ENCODE measurements around the gene LSM5.
"Not testable (repeated sequence)": the region's sequence is repeated elsewhere in the genome, so short reads cannot be mapped to it uniquely, and the experiment has no call there.

LSM5 gene

DNA sequence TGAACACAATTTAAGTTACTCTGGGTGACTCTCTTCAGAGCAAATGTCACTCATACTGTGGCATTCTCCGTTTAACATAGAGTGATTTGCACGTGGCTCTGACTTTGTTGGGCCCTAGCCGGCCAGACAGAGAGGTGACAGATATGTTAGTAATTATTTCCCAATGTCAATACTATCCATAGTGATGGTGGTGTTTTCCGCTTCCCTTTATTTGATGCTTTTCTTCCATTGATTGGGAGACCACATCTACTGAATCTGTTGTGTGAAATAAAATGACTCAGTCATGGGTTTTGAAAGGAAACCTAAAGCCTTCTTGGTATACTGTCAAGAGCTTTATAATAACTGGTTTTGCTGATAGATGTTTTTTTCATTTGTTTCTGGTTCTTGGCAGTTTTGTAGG is 12.5 kb upstream of the LSM5 start:
- DNase-seq, result no peak

DNA sequence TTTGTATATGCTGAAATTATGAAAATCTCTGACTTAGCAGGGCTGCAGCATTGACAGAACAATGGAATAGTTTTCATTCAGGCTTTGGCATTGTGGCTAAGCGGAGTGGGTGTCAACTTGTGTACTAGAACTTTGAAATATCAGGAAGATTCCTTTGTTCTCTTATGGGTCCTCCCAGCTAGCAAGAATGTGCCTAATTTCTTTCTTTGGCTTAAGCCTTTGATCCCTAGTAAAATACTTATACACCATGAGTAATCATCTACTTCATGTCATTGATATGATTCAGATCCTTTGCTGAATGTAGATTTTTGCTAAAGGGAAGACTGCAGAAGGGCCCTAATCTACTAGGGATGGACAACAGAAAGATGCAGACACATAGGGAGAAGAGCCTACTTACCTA is 11.3 kb upstream of the LSM5 start:
- no peak for DNase-seq

DNA sequence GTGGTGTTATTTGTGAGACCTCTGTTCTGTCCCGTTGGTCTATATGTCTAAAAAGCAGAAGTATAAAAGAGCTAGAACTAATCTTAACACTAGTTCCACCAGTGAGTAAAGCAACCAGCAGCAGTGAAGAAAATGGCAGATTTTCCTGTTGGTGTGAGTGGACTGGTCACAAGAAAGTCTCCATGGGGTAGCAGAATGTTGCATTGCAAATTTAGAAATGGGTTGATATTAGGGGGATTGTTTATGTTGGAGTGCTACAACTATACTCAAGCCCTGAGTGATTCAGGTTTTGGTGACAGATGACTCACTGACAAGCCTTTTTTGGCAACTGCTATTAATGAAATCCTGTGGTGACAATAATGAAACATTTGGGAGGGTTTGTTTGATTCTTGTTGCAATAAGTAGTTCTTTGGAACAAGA is 10.8 kb upstream of the LSM5 start:
- peak; percentile 57 for DNase-seq

DNA sequence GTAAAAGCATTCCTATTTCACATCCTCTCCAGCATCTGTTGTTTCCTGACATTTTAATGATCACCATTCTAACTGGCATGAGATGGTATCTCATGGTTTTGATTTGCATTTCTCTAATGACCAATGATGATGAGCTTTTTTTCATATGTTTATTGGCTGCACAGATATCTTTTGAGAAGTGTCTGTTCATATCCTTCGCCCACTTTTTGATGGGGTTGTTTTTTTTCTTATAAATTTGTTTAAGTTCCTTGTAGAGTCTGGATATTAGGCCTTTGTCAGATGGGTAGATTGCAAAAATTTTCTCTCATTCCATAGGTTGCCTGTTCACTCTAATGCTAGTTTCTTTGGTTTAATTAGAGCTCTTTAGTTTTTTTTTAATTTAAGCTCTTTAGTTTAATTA is 10.0 kb upstream of the LSM5 start:
- not testable (repeated sequence) for DNase-seq

DNA sequence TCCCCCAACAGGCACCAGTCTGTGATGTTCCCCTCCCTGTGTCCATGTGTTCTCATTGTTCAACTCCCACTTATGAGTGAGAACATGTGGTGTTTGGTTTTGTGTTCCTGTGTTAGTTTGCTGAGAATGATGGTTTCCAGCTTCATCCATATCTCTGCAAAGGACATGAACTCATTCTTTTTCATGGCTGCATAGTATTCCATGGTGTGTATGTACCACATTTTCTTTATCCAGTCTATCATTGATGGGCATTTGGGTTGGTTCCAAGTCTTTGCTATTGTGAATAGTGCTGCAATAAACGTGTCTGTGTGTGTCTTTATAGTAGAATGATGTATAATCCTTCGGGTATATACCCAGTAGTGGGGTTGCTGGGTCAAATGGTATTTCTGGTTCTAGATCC is 9.6 kb upstream of the LSM5 start:
- DNase-seq, result not testable (repeated sequence)

DNA sequence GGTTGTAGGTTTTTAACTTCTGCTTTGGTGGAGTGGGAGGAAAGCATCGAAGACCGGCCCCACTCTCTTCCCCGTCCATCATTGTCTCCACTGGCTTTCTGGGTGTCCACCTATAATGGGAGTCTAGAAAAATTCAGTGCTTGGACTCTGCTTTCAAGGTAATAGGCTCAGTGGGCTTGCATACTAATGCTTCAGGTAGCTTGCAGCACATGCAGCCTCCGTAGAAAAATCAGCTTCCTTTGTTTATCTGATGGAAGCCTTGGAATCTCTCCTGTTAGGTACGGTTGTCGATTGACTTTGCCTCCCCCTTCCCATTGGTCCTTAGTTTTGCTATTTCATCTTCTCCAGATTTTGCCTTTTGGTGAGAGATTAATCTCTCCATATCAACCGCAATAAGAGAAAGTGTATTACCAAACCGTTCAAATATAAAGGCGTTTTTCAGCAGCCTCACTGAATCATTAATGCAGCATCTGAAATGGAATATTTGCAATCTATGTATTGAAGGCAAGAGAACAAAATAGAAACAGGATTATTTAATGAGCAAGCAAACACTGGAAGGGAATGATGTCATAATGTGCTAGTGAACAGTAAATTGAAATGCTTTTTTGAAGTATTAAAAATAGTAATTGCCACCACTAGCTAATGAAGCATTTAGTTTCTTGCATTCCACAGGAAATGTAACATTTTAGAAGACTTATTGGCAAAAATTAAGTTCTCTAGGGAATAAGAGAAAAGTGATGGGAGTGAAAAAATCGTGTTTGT is 6.1 kb upstream of the LSM5 start:
- DNase-seq, result no peak

DNA sequence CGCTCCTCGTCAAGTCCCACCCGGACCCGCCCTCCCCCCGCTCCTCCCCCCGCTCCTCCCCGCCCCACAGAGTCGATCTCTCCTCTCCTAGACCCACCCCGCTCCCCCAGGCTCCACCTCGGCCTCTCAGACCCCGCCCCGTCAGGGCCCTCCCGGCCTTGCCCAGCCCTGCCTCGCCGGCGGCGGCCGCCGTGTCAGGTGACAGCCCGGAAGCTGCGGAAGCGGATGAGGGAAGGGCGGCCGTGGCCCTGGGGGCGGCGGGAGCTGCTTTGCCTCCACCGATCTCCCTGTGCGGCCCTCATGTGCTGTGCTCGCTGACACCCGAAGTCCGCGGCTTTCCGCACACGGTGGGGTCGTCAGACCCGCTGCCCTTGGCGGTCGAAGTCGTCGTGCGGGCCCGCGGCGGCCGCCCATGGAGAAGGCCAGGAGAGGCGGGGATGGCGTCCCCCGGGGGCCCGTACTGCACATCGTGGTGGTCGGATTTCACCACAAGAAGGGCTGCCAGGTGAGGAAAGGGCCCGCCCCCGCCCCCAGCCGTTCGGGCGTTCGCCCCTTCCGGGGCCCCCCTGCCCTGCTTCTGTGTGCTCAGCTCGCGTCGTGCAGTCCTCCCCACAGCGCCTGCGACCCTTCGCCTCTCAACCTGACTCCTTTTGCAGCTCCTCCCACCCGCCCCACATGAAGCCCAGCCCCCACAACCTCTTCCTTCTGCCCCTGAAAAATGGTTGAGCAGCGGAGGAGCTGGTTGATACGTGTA is 5.3 kb upstream of the LSM5 start, which contains the start of gene AVL9:
TSS of gene AVL9 (plus strand) at position 192 of the 754 bp plus-strand sequence. CDS start at position 413, 221 bp downstream.
- peak; percentile 93 for DNase-seq

DNA sequence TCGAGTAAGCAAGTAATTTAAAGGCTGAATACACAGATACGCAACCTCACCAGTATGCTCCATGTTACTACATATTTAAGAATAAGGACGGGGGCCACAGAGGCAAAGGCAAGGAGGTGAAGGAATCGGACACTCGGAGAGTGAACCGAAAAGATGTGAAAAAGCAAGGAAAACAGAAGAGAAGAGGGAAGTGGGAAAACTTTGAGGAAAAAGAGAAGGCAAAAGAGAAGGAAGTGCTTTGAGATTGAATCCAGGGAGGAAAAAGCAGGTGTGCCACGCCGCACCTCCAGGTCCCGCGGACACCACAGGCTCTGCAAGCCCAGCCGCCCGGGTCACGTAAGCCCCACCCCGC is 4.7 kb upstream of the LSM5 start:
- no peak for DNase-seq

DNA sequence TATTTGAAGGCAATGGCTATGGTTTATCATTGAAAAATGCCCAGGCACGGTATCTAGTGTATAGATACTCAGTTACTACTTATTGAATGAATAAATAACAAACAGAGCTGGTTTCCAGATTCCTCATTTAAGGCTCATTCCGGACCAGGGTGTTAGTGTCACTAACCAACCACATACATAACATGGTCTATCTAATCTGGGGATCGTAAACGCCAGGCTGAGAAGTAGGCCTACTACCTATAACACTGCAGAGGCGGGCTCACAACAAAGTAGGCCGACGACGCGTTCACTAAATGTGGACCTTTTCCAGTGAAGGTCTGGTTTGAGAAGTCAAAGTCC is 423 bp downstream of the LSM5 start:
- no peak for DNase-seq

DNA sequence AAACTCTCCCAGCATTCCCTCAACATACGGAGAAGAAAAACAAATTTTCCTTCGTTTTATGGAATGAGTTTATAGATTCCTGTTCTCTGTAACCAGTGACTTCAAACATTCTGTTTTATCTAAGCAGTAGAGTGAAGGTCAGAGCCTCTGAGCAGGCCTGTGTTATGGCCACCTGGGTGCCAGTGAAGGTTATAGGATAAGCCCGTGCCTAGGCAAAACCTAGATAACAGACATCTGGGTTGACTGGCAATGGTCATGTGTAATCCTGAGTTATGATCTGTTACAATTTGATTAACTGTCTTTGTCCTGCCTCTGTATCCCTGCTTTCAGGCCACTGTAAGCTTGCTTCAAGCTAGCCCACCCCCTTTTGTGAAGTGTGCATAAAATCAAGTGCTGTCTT is 8.3 kb downstream of the LSM5 start:
- DNase-seq, result no peak

DNA sequence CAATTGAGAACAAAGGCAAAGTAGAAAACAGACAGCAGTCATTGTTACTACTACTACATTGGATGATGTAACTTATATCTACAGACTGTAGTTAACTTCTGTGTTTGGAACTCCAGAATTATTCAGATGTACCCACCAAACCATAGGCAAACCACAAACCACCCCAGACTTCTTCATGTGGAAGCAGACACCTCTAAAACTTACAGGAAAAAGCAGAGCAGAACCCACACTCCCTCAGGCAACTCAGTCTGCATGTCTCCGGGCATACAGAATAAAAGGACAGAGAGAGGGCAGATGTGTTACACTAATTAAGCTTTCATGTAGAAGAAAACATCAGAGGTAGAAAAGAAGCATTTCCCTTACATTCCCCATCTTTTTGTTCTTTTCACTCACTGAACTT is 9.0 kb downstream of the LSM5 start:
- DNase-seq, result no peak

DNA sequence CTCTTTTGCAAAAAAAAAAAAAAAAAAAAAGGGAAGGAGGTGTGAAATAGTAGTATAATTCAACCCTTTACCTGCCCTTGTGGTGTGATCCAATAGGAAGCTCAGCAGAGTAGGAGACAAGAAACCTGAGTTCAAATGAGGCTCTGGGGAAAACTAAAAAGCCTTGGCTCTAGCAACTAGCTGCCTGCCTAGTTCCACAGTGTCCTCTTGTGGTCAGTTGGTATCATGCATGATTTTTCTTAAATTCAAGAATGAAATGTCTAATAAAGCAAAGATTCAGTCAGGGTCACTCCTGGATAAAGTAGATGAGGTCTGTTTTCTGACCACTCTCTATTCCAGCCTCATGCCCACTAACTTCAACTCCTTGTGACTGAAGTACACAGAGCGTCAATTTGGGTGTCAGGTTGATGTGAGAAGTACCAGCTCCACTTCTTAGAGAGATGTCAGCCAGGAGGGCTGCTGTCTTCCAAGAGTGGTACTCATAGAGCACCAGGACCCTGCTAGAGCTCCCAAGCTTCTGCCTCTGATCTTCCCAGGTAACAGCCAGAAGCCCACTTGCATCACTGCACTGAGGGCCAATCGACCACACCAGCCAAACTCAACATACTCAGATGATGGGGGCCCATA is 10.5 kb downstream of the LSM5 start:
- DNase-seq, result no peak

DNA sequence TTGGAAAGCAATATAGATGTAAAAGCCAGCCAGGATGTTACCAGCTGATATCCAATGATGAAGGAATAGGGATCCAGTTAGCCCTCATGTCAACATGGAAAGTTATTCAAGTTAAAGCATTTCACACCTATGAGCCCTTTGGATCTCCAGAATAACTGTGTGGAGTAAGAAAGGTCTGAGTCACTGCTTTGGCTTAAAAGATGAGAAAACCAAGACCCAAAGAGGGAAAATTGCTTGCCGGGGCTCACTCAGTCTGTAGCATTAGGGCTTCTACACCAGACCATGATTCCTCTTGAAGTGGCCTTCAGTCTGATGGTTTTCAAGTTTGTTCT is 12.6 kb downstream of the LSM5 start:
- DNase-seq, result no peak

DNA sequence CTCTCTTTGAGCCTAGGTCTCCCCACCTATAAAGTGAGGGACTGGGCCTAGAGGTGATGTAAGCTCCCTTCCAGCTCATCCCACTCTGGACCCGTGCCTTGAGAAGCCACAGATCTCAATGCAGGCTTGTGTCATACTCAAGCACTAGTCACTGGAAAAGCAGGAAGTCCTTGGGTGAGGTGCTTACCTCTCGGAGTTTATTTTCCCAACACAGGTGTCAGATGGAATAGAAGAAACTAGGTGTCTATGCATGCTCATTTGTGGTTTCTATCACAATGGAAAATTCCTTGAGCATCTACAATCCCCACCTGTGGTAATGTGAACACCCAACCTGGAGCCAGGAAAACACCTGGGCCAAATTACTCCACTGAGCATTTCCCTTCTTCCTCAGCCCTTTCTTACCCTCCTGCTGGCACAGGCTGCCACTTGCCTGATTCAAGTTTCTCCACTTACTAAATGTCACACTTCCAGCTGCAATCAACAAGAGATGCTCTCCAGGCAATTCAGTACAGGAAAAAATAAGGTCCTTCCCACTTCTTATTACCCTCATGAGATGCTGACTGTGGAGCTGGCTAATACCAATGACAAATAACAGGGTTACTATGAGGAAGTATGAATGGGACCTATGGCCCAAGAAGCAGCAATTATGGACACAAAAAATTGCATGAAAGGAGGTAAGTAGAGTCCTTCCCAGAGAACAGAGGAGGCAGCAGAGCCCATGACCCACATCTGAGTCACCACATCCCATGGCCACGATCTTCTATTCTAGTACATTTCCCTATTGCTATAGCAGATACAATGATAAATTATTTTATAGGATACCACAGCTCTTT is 13.1 kb downstream of the LSM5 start:
- no peak for DNase-seq

DNA sequence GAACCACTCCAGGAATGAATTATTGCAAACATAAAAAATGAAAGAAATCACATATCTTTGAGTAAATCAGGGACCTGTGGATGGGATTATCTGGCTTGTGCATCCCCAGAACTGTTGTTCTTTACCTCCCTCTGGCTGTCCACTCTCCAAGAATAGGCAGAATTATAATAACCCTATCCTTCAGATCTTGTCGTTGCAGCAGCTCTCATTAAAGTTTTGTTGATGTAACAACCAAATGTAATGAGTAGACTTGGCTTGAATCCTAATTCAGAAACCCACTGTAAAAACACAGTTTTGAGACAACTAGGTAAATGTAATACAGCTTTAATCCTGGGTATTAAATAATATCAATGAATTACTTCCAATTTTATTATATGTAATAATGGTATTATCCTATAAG is 16.2 kb downstream of the LSM5 start:
- no peak for DNase-seq

DNA sequence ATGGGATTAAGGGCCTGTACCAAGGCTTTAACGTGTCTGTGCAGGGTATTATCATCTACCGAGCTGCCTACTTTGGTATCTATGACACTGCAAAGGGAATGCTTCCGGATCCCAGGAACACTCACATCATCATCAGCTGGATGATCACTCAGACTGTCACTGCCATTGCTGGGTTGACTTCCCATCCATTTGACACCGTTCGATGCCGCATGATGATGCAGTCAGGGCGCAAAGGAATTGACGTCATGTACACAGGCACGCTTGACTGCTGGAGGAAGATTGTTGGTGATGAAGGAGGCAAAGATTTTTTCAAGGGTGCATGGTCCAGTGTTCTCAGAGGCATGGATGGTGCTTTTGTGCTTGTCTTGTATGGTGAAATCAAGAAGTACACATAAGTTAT is 18.2 kb downstream of the LSM5 start:
- DNase-seq, result no peak

DNA sequence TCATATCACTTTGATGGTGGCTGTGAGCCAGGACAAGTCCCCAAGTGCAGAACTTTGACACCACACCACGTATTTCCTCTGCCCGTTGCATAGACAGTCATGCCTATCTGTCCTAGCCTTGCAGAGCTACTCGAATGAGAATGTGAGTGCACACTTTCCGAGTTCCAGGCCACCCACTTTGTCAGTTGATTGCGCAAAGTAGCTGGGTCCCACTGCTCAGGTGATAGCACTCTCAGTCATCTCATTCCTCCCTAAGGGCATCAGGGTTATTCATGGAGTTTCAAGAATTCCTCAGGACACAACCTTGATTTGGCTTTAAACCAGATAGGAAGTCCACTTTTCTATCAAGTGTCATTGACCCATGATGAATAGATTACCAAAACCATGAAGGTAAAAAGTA is 19.3 kb downstream of the LSM5 start:
- no peak for DNase-seq

DNA sequence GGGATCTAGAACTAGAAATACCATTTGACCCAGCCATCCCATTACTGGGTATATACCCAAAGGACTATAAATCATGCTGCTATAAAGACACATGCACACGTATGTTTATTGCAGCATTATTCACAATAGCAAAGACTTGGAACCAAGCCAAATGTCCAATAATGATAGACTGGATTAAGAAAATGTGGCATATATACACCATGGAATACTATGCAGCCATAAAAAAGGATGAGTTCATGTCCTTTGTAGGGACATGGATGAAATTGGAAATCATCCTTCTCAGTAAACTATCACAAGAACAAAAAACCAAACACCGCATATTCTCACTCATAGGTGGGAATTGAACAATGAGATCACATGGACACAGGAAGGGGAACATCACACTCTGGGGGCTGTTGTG is 20.2 kb downstream of the LSM5 start:
- not testable (repeated sequence) for DNase-seq

DNA sequence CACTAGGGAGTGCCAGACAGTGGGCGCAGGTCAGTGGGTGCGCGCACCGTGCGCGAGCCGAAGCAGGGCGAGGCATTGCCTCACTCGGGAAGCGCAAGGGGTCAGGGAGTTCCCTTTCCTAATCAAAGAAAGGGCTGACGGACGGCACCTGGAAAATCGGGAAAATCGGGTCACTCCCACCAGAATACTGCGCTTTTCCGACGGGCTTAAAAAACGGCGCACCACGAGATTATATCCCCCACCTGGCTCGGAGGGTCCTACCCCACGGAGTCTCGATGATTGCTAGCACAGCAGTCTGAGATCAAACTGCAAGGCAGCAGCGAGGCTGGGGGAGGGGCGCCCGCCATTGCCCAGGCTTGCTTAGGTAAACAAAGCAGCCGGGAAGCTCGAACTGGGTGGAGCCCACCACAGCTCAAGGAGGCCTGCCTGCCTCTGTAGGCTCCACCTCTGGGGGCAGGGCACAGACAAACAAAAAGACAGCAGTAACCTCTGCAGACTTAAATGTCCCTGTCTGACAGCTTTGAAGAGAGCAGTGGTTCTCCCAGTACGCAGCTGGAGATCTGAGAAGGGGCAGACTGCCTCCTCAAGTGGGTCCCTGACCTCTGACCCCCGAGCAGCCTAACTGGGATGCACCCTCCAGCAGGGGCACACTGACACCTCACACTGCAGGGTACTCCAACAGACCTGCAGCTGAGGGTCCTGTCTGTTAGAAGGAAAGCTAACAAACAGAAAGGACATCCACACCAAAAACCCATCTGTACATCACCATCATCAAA is 25.4 kb downstream of the LSM5 start:
- DNase-seq, result not testable (repeated sequence)

DNA sequence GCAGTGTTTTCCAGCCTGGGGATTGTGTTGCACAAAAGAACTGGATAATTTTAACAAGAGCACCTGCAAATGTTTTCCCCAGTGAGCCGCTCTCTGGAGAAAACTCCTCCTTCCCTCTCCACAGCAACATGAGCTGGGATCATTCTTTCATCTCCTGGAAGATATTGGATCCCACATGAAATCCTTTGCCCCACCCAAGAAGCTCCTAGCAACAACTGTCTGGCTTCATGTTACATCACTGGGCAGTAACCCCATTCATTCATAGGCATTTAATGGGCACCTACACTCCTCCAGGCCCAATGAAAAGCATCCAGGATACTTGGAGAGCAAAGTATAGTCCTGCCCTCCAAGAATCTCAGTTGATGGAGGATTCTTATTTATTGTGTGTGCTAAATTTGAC is 27.2 kb downstream of the LSM5 start:
- no peak for DNase-seq

DNA sequence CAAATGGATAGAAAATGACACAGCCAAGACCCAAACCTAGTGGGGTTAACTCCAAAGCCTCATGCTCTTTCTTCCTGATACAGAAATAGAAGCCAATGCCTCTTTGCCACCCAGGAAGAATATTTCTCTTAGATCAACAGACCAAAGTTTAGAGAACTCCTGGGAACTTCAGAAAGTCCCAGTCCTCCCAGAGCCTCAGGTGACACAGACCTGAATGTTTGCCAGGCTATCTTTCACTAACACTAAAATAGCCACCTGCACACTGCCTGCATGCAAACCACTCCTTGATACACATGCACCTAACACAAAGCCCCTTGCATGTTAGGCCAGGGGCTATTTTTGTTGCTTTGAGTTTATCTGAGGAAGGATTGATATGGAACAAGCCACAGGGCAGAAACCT is 27.7 kb downstream of the LSM5 start:
- DNase-seq, result no peak

DNA sequence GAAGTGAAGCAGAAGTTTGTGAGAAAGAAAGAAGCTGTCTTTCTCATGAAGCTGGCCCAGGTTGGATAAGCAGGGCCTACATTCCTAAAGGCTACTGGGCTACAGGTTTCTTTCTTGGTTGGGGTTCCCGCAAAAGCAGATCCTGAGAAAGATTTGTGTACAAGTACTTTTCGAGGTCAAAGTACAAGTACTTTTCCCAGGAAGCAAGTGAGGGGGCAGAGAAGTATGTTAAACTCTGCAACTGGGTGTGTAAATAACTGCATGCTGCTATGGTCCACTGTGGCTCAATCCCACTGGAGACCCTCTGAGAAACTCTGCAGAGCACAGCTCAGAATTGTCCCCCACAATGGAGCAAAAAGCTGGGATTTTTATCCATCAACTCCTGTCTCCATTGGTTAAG is 28.7 kb downstream of the LSM5 start:
- DNase-seq, result no peak

DNA sequence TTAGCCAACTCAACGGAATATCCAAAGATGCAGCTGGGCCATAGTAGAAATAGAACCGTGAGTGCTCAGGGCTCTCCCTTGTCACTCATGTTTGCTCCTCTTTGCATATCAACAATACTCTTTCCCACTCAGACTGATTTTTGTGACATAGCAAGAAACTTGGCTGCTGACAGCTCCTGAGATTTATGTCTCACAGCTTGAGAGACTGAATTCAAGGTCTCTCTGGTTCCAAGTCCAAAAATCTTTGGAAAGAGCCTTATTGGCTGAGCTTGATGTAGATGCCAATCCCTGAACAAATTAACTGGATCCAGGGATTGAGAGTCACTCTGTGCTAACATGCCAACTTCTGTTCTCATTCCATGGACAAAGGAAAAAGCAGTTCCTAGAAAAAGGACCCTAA is 30.4 kb downstream of the LSM5 start:
- no peak for DNase-seq

All from GF-D8 (cell line).